Muscle layer of duodenum (tissue), 2 donors: ENCODE data around the gene TOLLIP.
"Not testable (repeated sequence)": the region's sequence is repeated elsewhere in the genome, so short reads cannot be mapped to it uniquely, and the experiment has no call there.

Experiments used
- H3K27ac ChIP-seq: one replicate; pipeline ENCODE4 v1.7.0; 2013; ENCODE audit warnings: mild to moderate bottlenecking, low read length
- H3K27me3 ChIP-seq: one replicate; pipeline ENCODE4 v1.7.0; 2013; ENCODE audit warnings: low read depth, mild to moderate bottlenecking, control low read depth, low read length
- H3K36me3 ChIP-seq, 2 donors: one replicate each; pipeline ENCODE4 v1.7.0; 2013; ENCODE audit warnings: low read length in 2 of 2, control low read depth in 1 of 2, mild to moderate bottlenecking in 1 of 2; ENCODE audit not compliant: insufficient read depth in 2 of 2, control insufficient read depth in 1 of 2
- H3K4me1 ChIP-seq, 2 donors: one replicate each; pipeline ENCODE4 v1.7.0; 2013; ENCODE audit warnings: low read length in 2 of 2, mild to moderate bottlenecking in 2 of 2, control low read depth in 1 of 2, moderate library complexity in 1 of 2; ENCODE audit not compliant: insufficient read depth in 2 of 2, control insufficient read depth in 1 of 2
- H3K4me3 ChIP-seq, 2 donors: one replicate each; pipeline ENCODE4 v1.7.0; 2013; ENCODE audit warnings: low read length in 2 of 2, low read depth in 1 of 2, mild to moderate bottlenecking in 1 of 2
- H3K9me3 ChIP-seq, 2 donors: one replicate each; pipeline ENCODE4 v1.7.0; 2013; ENCODE audit warnings: low read length in 2 of 2, control low read depth in 1 of 2, mild to moderate bottlenecking in 1 of 2; ENCODE audit not compliant: control insufficient read depth in 1 of 2
- donor health status: healthy.

Gene TOLLIP

GRCh38 chr11:1275021-1275420 lies 34.4 kb downstream of the TOLLIP start:
- no peak overlapping the region for H3K4me3 ChIP-seq
- peaks cover 6 to 55% of the 10 kb centered on the region in 2 donors for H3K36me3 ChIP-seq
- H3K27me3 ChIP-seq: no peaks in the 10 kb centered on the region
- no peak overlapping the region for H3K27ac ChIP-seq
- H3K4me1 ChIP-seq: peaks cover 0 to 11% of the 10 kb centered on the region in 2 donors
- H3K9me3 ChIP-seq: no peaks in the 10 kb centered on the region

- Histone ChIP-seq H3K27me3 (no peaks in the 10 kb centered on the region), H3K4me1 (peaks cover 0 to 11% of the 10 kb centered on the region in 2 donors), H3K27ac (no peak overlapping the region), H3K9me3 (no peaks in the 10 kb centered on the region), H3K36me3 (peaks cover 6 to 51% of the 10 kb centered on the region in 2 donors), H3K4me3 (no peak overlapping the region)
Observed at GRCh38 chr11:1274501-1274900, 34.9 kb downstream of the TOLLIP start.

GRCh38 chr11:1272531-1272930 lies 36.9 kb downstream of the TOLLIP start:
- Histone ChIP-seq H3K9me3 (no peaks in the 10 kb centered on the region), H3K36me3 (peaks cover 6 to 34% of the 10 kb centered on the region in 2 donors), H3K27ac (no peak overlapping the region), H3K27me3 (no peaks in the 10 kb centered on the region), H3K4me3 (no peak overlapping the region), H3K4me1 (peaks cover 0 to 11% of the 10 kb centered on the region in 2 donors)

GRCh38 chr11:1271927-1272326 lies 37.5 kb downstream of the TOLLIP start:
- Histone ChIP-seq H3K4me3 (no peak overlapping the region), H3K9me3 (no peaks in the 10 kb centered on the region), H3K27me3 (no peaks in the 10 kb centered on the region), H3K36me3 (peaks cover 6 to 28% of the 10 kb centered on the region in 2 donors), H3K4me1 (peaks cover 0 to 11% of the 10 kb centered on the region in 2 donors), H3K27ac (no peak overlapping the region)

- no peak overlapping the region for H3K4me3 ChIP-seq
- H3K27ac ChIP-seq: no peak overlapping the region
- peaks cover 1 to 23% of the 10 kb centered on the region in 2 donors for H3K36me3 ChIP-seq
- H3K27me3 ChIP-seq: no peaks in the 10 kb centered on the region
- no peaks in the 10 kb centered on the region for H3K9me3 ChIP-seq
- H3K4me1 ChIP-seq: peaks cover 0 to 6% of the 10 kb centered on the region in 2 donors
Observed at GRCh38 chr11:1271406-1271805, 38.0 kb downstream of the TOLLIP start.

- Histone ChIP-seq H3K9me3 (no peaks in the 10 kb centered on the region), H3K36me3 (peaks cover 0 to 19% of the 10 kb centered on the region in 2 donors), H3K4me3 (no peak overlapping the region), H3K27me3 (no peaks in the 10 kb centered on the region), H3K27ac (no peak overlapping the region), H3K4me1 (peaks cover 0 to 2% of the 10 kb centered on the region in 2 donors)
Observed at GRCh38 chr11:1271002-1271401, 38.4 kb downstream of the TOLLIP start.

GRCh38 chr11:1270476-1270875 lies 39.0 kb downstream of the TOLLIP start:
- H3K36me3 ChIP-seq: peaks cover 0 to 14% of the 10 kb centered on the region in 2 donors
- no peak overlapping the region for H3K4me3 ChIP-seq
- no peaks in the 10 kb centered on the region for H3K4me1 ChIP-seq
- H3K27ac ChIP-seq: no peak overlapping the region
- no peaks in the 10 kb centered on the region for H3K27me3 ChIP-seq
- H3K9me3 ChIP-seq: no peaks in the 10 kb centered on the region

GRCh38 chr11:1269957-1270356 lies 39.5 kb downstream of the TOLLIP start:
- Histone ChIP-seq H3K4me1 (no peaks in the 10 kb centered on the region), H3K4me3 (no peak overlapping the region), H3K36me3 (peaks cover 0 to 8% of the 10 kb centered on the region in 2 donors), H3K27me3 (no peaks in the 10 kb centered on the region), H3K9me3 (no peaks in the 10 kb centered on the region), H3K27ac (no peak overlapping the region)

GRCh38 chr11:1267441-1268100 lies 41.9 kb downstream of the TOLLIP start:
- Histone ChIP-seq H3K27ac (no peak overlapping the region), H3K4me3 (no peak overlapping the region), H3K36me3 (no peaks in the 10 kb centered on the region), H3K4me1 (peaks cover 4 to 9% of the 10 kb centered on the region in 2 donors), H3K27me3 (no peaks in the 10 kb centered on the region), H3K9me3 (no peaks in the 10 kb centered on the region)

GRCh38 chr11:1266976-1267375 lies 42.5 kb downstream of the TOLLIP start:
- not testable (repeated sequence) for H3K27ac ChIP-seq, H3K9me3 ChIP-seq, H3K4me3 ChIP-seq

GRCh38 chr11:1265480-1265879 lies 44.0 kb downstream of the TOLLIP start:
- H3K27me3 ChIP-seq, H3K36me3 ChIP-seq, H3K4me3 ChIP-seq, H3K27ac ChIP-seq, H3K9me3 ChIP-seq: not testable (repeated sequence)
- H3K4me1 ChIP-seq: peaks cover 4 to 18% of the 10 kb centered on the region in 2 donors

More at GRCh38 chr11:1266976-1267375, 42.5 kb downstream of the TOLLIP start:
- H3K4me1 ChIP-seq: peaks cover 4 to 12% of the 10 kb centered on the region in 2 donors
- H3K36me3 ChIP-seq, H3K27me3 ChIP-seq: not testable (repeated sequence)

GRCh38 chr11:1264444-1264843 lies 45.0 kb downstream of the TOLLIP start:
- not testable (repeated sequence) for H3K4me3 ChIP-seq, H3K9me3 ChIP-seq, H3K27me3 ChIP-seq, H3K27ac ChIP-seq, H3K36me3 ChIP-seq
- H3K4me1 ChIP-seq: peaks cover 4 to 18% of the 10 kb centered on the region in 2 donors
